ENCODE data around the gene ZCCHC7.
A peak's percentile ranks its signal among the peaks of the same experiment; 100 is the strongest.
"Not testable (repeated sequence)": the region's sequence is repeated elsewhere in the genome, so short reads cannot be mapped to it uniquely, and the experiment has no call there.

ZCCHC7 gene

GRCh38 chr9:37104183-37104889 lies 16.0 kb upstream of the ZCCHC7 start:
- peaks cover 24% of the 10 kb centered on the region for H3K4me1 Mint-ChIP-seq
- DNase-seq = no peak
- H3K9me3 Mint-ChIP-seq = no peaks in the 10 kb centered on the region
- peak overlapping the region in 1 of 2 donors; percentile 0 for H3K27ac Mint-ChIP-seq
- no peak overlapping the region for H3K4me3 Mint-ChIP-seq
- no peaks in the 10 kb centered on the region for H3K27me3 Mint-ChIP-seq
- peak; percentile 55 for ATAC-seq

- Mint-ChIP-seq H3K27ac (no peak overlapping the region), H3K4me3 (no peak overlapping the region), H3K4me1 (peaks cover 24% of the 10 kb centered on the region), H3K9me3 (no peaks in the 10 kb centered on the region), H3K27me3 (no peaks in the 10 kb centered on the region)
- no peak for ATAC-seq
- DNase-seq = no peak
Measured at GRCh38 chr9:37105234-37105633, 15.1 kb upstream of the ZCCHC7 start.

- H3K27me3 Mint-ChIP-seq = no peaks in the 10 kb centered on the region
- no peak overlapping the region for H3K27ac Mint-ChIP-seq
- no peak for DNase-seq
- no peak for ATAC-seq
- peak overlapping the region in 1 of 2 donors; percentile 49 for H3K4me3 Mint-ChIP-seq
- no peaks in the 10 kb centered on the region for H3K9me3 Mint-ChIP-seq
- peaks cover 24% of the 10 kb centered on the region for H3K4me1 Mint-ChIP-seq
Measured at GRCh38 chr9:37107701-37108100, 12.7 kb upstream of the ZCCHC7 start.

GRCh38 chr9:37114442-37114841 lies 5.9 kb upstream of the ZCCHC7 start:
- not testable (repeated sequence) for H3K9me3 Mint-ChIP-seq, H3K4me3 Mint-ChIP-seq, DNase-seq, H3K27me3 Mint-ChIP-seq, H3K4me1 Mint-ChIP-seq, H3K27ac Mint-ChIP-seq, ATAC-seq

- H3K27me3 Mint-ChIP-seq = no peaks in the 10 kb centered on the region
- ATAC-seq (no peak), DNase-seq (no peak)
- peaks cover 0 to 3% of the 10 kb centered on the region in 2 donors for H3K9me3 Mint-ChIP-seq
- peaks cover 26% of the 10 kb centered on the region for H3K4me1 Mint-ChIP-seq
- no peak overlapping the region for H3K27ac Mint-ChIP-seq
- no peak overlapping the region for H3K4me3 Mint-ChIP-seq
Measured at GRCh38 chr9:37117956-37118355, 2.4 kb upstream of the ZCCHC7 start.

GRCh38 chr9:37119360-37119759 lies 1.0 kb upstream of the ZCCHC7 start:
- DNase-seq (no peak), ATAC-seq (no peak)
- H3K4me1 Mint-ChIP-seq = peaks cover 35% of the 10 kb centered on the region
- H3K9me3 Mint-ChIP-seq = peaks cover 0 to 3% of the 10 kb centered on the region in 2 donors
- peak overlapping the region in 1 of 2 donors; percentile 99 for H3K4me3 Mint-ChIP-seq
- no peak overlapping the region for H3K27ac Mint-ChIP-seq
- H3K27me3 Mint-ChIP-seq = no peaks in the 10 kb centered on the region

- DNase-seq, H3K9me3 Mint-ChIP-seq, H3K27me3 Mint-ChIP-seq: not testable (repeated sequence)
- Mint-ChIP-seq H3K27ac (peak overlapping the region; percentile 99 to 100), H3K4me3 (peak overlapping the region; percentile 89 to 99), H3K4me1 (peaks cover 35% of the 10 kb centered on the region)
- peak; percentile 49 for ATAC-seq
Measured at GRCh38 chr9:37120843-37121335, 515 bp downstream of the ZCCHC7 start.

- Mint-ChIP-seq H3K27me3 (no peaks in the 10 kb centered on the region), H3K27ac (peak overlapping the region in 1 of 2 donors; percentile 45), H3K4me3 (peak overlapping the region; percentile 89 to 99), H3K4me1 (peaks cover 35% of the 10 kb centered on the region), H3K9me3 (peaks cover 0 to 3% of the 10 kb centered on the region in 2 donors)
- DNase-seq (no peak), ATAC-seq (no peak)
Measured at GRCh38 chr9:37121881-37122280, 1.5 kb downstream of the ZCCHC7 start.

GRCh38 chr9:37126214-37126788 lies 5.9 kb downstream of the ZCCHC7 start:
- no peak for ATAC-seq
- no peak overlapping the region for H3K4me3 Mint-ChIP-seq
- H3K4me1 Mint-ChIP-seq = peaks cover 25% of the 10 kb centered on the region
- no peak for DNase-seq
- no peaks in the 10 kb centered on the region for H3K27me3 Mint-ChIP-seq
- no peak overlapping the region for H3K27ac Mint-ChIP-seq
- H3K9me3 Mint-ChIP-seq = no peaks in the 10 kb centered on the region

- no peak for DNase-seq
- Mint-ChIP-seq H3K4me1 (peaks cover 18% of the 10 kb centered on the region), H3K27me3 (no peaks in the 10 kb centered on the region), H3K4me3 (no peak overlapping the region), H3K27ac (no peak overlapping the region), H3K9me3 (no peaks in the 10 kb centered on the region)
- ATAC-seq = no peak
Measured at GRCh38 chr9:37127018-37127417, 6.6 kb downstream of the ZCCHC7 start.

GRCh38 chr9:37128051-37128450 lies 7.7 kb downstream of the ZCCHC7 start:
- no peak for ATAC-seq
- Mint-ChIP-seq H3K27ac (no peak overlapping the region), H3K4me3 (no peak overlapping the region), H3K4me1 (peaks cover 8% of the 10 kb centered on the region), H3K9me3 (no peaks in the 10 kb centered on the region), H3K27me3 (no peaks in the 10 kb centered on the region)
- DNase-seq = no peak

- Mint-ChIP-seq H3K4me3 (no peak overlapping the region), H3K27ac (peak overlapping the region in 1 of 2 donors; percentile 12), H3K27me3 (no peaks in the 10 kb centered on the region), H3K4me1 (peaks cover 38% of the 10 kb centered on the region), H3K9me3 (no peaks in the 10 kb centered on the region)
- ATAC-seq (no peak), DNase-seq (no peak)
Measured at GRCh38 chr9:37134166-37134565, 13.8 kb downstream of the ZCCHC7 start.

- Mint-ChIP-seq H3K27ac (no peak overlapping the region), H3K4me3 (no peak overlapping the region), H3K4me1 (peaks cover 50% of the 10 kb centered on the region), H3K9me3 (no peaks in the 10 kb centered on the region), H3K27me3 (no peaks in the 10 kb centered on the region)
- no peak for ATAC-seq
- DNase-seq = no peak
Measured at GRCh38 chr9:37141015-37141414, 20.6 kb downstream of the ZCCHC7 start.

- Mint-ChIP-seq H3K4me3 (peak overlapping the region in 1 of 2 donors; percentile 26), H3K9me3 (no peaks in the 10 kb centered on the region), H3K27ac (peak overlapping the region; percentile 27 to 52), H3K4me1 (peaks cover 43% of the 10 kb centered on the region), H3K27me3 (no peaks in the 10 kb centered on the region)
- no peak for DNase-seq
- no peak for ATAC-seq
Measured at GRCh38 chr9:37144762-37145161, 24.4 kb downstream of the ZCCHC7 start.

- H3K4me3 Mint-ChIP-seq = peak overlapping the region; percentile 53 to 80
- DNase-seq (no peak), ATAC-seq (peak; percentile 58)
- no peaks in the 10 kb centered on the region for H3K9me3 Mint-ChIP-seq
- H3K27me3 Mint-ChIP-seq = no peaks in the 10 kb centered on the region
- peaks cover 37% of the 10 kb centered on the region for H3K4me1 Mint-ChIP-seq
- H3K27ac Mint-ChIP-seq = peak overlapping the region; percentile 76 to 96
Measured at GRCh38 chr9:37146410-37146809, 26.0 kb downstream of the ZCCHC7 start.

- Mint-ChIP-seq H3K4me1 (peaks cover 31% of the 10 kb centered on the region), H3K27me3 (no peaks in the 10 kb centered on the region), H3K9me3 (no peaks in the 10 kb centered on the region), H3K27ac (peak overlapping the region in 1 of 2 donors; percentile 19), H3K4me3 (no peak overlapping the region)
- no peak for ATAC-seq
- no peak for DNase-seq
Measured at GRCh38 chr9:37148181-37148580, 27.8 kb downstream of the ZCCHC7 start.
